ENCODE results near the gene CUBN.

Gene CUBN

GRCh38 chr10:16905320-16905719 is 224.3 kb downstream of the CUBN start:
- no peak for DNase-seq

- no peak for DNase-seq
Measured at GRCh38 chr10:16904639-16905061, 225.0 kb downstream of the CUBN start.

GRCh38 chr10:16904049-16904448 is 225.6 kb downstream of the CUBN start:
- no peak for DNase-seq

GRCh38 chr10:16902606-16903005 is 227.0 kb downstream of the CUBN start:
- no peak for DNase-seq

GRCh38 chr10:16901106-16901505 is 228.5 kb downstream of the CUBN start:
- DNase-seq: no peak

GRCh38 chr10:16896993-16897392 is 232.6 kb downstream of the CUBN start:
- DNase-seq: no peak

GRCh38 chr10:16894821-16895220 is 234.8 kb downstream of the CUBN start:
- no peak for DNase-seq

GRCh38 chr10:16893664-16894063 is 235.9 kb downstream of the CUBN start:
- no peak for DNase-seq

GRCh38 chr10:16891375-16892313 is 238.0 kb downstream of the CUBN start:
- peak; percentile 63 for DNase-seq

- no peak for DNase-seq
Measured at GRCh38 chr10:16890691-16891090, 238.9 kb downstream of the CUBN start.

GRCh38 chr10:16887565-16887964 is 242.0 kb downstream of the CUBN start:
- DNase-seq: no peak

GRCh38 chr10:16886031-16886430 is 243.6 kb downstream of the CUBN start:
- no peak for DNase-seq

- DNase-seq: no peak
Measured at GRCh38 chr10:16884497-16884896, 245.1 kb downstream of the CUBN start.

- DNase-seq: no peak
Measured at GRCh38 chr10:16883084-16883483, 246.5 kb downstream of the CUBN start.

- DNase-seq: no peak
Measured at GRCh38 chr10:16870331-16870730, 259.3 kb downstream of the CUBN start.

- DNase-seq: no peak
Measured at GRCh38 chr10:16867990-16868389, 261.6 kb downstream of the CUBN start.

GRCh38 chr10:16867556-16867955 is 262.1 kb downstream of the CUBN start:
- DNase-seq: no peak

GRCh38 chr10:16866541-16867275 is 262.9 kb downstream of the CUBN start:
- no peak for DNase-seq

GRCh38 chr10:16865766-16866165 is 263.8 kb downstream of the CUBN start:
- no peak for DNase-seq

- DNase-seq: no peak
Measured at GRCh38 chr10:16863766-16864165, 265.8 kb downstream of the CUBN start.

GRCh38 chr10:16857419-16857818 is 272.2 kb downstream of the CUBN start:
- no peak for DNase-seq

- no peak for DNase-seq
Measured at GRCh38 chr10:16856567-16856966, 273.0 kb downstream of the CUBN start.

- DNase-seq: no peak
Measured at GRCh38 chr10:16856092-16856491, 273.5 kb downstream of the CUBN start.

- no peak for DNase-seq
Measured at GRCh38 chr10:16854623-16855022, 275.0 kb downstream of the CUBN start.
